Measurements from ENCODE around the gene BBS2. TPM values are rescaled to one million over a fixed set of nuclear protein-coding genes. Genes with fewer than 3 reads are reported as not detected.

BBS2 gene
- total RNA-seq, 1 donor = 62.2 TPM

DNA sequence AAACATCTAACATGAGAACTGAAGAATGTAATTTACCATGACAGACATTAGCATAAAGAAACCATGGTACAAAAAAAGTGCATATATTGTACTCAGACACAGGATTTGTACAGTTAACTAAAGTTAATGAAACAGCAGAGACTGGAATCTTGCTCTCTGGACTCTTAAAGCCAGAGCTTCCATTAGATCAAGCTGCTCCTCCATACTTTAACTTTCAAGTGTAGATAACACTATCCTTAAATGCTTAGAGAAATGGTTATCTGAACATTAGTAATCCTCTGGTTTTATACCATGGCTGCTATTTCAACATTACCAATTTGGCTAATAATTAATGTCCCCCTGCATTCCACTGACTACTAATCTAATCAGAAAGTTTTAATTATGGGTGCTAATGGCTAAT lies 71.8 kb downstream of the BBS2 start:
- peaks cover 32% of the 10 kb centered on the region for H4K20me1 ChIP-seq (ENCODE audit: insufficient read depth, low read length)
- TF ChIP-seq, protein P1, sequence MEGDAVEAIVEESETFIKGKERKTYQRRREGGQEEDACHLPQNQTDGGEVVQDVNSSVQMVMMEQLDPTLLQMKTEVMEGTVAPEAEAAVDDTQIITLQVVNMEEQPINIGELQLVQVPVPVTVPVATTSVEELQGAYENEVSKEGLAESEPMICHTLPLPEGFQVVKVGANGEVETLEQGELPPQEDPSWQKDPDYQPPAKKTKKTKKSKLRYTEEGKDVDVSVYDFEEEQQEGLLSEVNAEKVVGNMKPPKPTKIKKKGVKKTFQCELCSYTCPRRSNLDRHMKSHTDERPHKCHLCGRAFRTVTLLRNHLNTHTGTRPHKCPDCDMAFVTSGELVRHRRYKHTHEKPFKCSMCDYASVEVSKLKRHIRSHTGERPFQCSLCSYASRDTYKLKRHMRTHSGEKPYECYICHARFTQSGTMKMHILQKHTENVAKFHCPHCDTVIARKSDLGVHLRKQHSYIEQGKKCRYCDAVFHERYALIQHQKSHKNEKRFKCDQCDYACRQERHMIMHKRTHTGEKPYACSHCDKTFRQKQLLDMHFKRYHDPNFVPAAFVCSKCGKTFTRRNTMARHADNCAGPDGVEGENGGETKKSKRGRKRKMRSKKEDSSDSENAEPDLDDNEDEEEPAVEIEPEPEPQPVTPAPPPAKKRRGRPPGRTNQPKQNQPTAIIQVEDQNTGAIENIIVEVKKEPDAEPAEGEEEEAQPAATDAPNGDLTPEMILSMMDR (IDR thresholded peaks at IDR 0.05; ENCODE audit: extremely low read depth, low read depth, low read length) = no peak
- H3K79me2 ChIP-seq (ENCODE audit: insufficient read depth, low read length) = peaks cover 78% of the 10 kb centered on the region
- H3K4me2 ChIP-seq (ENCODE audit: insufficient read depth, low read length) = no peak overlapping the region
- peaks cover 27% of the 10 kb centered on the region for H3K36me3 ChIP-seq (ENCODE audit: insufficient read depth, low read length)
- no peaks in the 10 kb centered on the region for H3K9me3 ChIP-seq (ENCODE audit: low read depth, low read length)
- no peak overlapping the region for H3K4me3 ChIP-seq (ENCODE audit: insufficient read depth, low read length)
- no peak for DNase-seq (ENCODE audit: insufficient read length, low spot score, missing footprints)
- no peak overlapping the region for H3K27ac ChIP-seq (ENCODE audit: low read depth, low read length)
- peaks cover 27% of the 10 kb centered on the region for H3K4me1 ChIP-seq (ENCODE audit: insufficient read depth, low read length)
- H3K27me3 ChIP-seq (ENCODE audit: insufficient read depth, low read length) = no peaks in the 10 kb centered on the region
- no peak overlapping the region for H2AFZ ChIP-seq (ENCODE audit: low read length)

GRCh38 chr16:56447286-56447685 lies 72.5 kb downstream of the BBS2 start:
- Histone ChIP-seq H2AFZ (ENCODE audit: low read length) (no peak overlapping the region), H3K9me3 (ENCODE audit: low read depth, low read length) (no peaks in the 10 kb centered on the region), H3K4me2 (ENCODE audit: insufficient read depth, low read length) (no peak overlapping the region), H3K27me3 (ENCODE audit: insufficient read depth, low read length) (no peaks in the 10 kb centered on the region), H3K4me3 (ENCODE audit: insufficient read depth, low read length) (no peak overlapping the region), H4K20me1 (ENCODE audit: insufficient read depth, low read length) (peaks cover 32% of the 10 kb centered on the region), H3K36me3 (ENCODE audit: insufficient read depth, low read length) (peaks cover 27% of the 10 kb centered on the region), H3K79me2 (ENCODE audit: insufficient read depth, low read length) (peaks cover 71% of the 10 kb centered on the region), H3K27ac (ENCODE audit: low read depth, low read length) (no peak overlapping the region), H3K4me1 (ENCODE audit: insufficient read depth, low read length) (peaks cover 20% of the 10 kb centered on the region)
- DNase-seq (ENCODE audit: insufficient read length, low spot score, missing footprints) = no peak
- TF ChIP-seq, protein P1 (IDR thresholded peaks at IDR 0.05; ENCODE audit: extremely low read depth, low read depth, low read length) = no peak

DNA sequence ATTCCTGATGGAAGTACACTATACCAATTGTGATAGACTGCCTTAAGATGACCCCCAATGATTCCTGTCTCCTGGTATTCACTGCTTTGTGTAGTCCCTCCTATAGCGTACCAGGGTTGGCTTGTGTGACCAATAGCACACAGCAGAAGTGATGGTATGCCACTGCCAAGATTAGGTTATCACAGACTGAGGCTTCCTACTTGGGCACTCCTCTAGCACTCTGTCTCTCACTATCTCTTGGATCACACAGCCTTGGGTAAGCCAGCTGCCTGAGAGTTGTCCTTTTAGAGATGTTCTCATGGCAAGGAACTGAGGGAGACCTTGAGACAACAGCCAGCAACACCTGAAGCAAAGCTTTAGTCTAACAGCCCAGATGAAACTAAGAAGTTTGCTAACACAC lies 81.8 kb downstream of the BBS2 start:
- H3K27ac ChIP-seq (ENCODE audit: low read depth, low read length) = no peak overlapping the region
- no peak overlapping the region for H3K4me2 ChIP-seq (ENCODE audit: insufficient read depth, low read length)
- no peaks in the 10 kb centered on the region for H3K27me3 ChIP-seq (ENCODE audit: insufficient read depth, low read length)
- H3K9me3 ChIP-seq (ENCODE audit: low read depth, low read length) = no peaks in the 10 kb centered on the region
- no peak overlapping the region for H3K4me3 ChIP-seq (ENCODE audit: insufficient read depth, low read length)
- no peak for DNase-seq (ENCODE audit: insufficient read length, low spot score, missing footprints)
- peaks cover 3% of the 10 kb centered on the region for H3K79me2 ChIP-seq (ENCODE audit: insufficient read depth, low read length)
- peaks cover 3% of the 10 kb centered on the region for H4K20me1 ChIP-seq (ENCODE audit: insufficient read depth, low read length)
- no peak overlapping the region for H2AFZ ChIP-seq (ENCODE audit: low read length)
- H3K36me3 ChIP-seq (ENCODE audit: insufficient read depth, low read length) = peaks cover 40% of the 10 kb centered on the region
- TF ChIP-seq, protein P1 (IDR thresholded peaks at IDR 0.05; ENCODE audit: extremely low read depth, low read depth, low read length) = no peak
- H3K4me1 ChIP-seq (ENCODE audit: insufficient read depth, low read length) = no peaks in the 10 kb centered on the region

DNA sequence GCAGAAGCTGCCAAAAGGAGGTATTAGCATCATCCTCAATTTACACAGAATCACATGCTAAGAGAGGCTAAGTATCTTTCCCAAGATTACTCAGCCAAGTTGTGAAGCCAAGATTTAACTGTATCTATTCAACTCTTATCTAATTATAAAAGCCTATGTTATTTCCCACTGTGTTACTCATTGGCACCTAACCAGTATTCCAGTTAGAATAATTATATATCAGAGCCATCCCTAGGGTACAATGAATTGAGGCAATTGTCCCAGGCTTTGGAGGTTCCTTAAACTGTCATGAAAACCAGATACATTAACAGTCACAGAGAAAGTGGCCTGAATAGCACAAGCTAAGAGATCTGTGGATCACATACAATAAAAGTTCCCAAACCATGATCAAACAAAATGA lies 83.6 kb downstream of the BBS2 start:
- H4K20me1 ChIP-seq (ENCODE audit: insufficient read depth, low read length) = peaks cover 4% of the 10 kb centered on the region
- H2AFZ ChIP-seq (ENCODE audit: low read length) = no peak overlapping the region
- H3K4me1 ChIP-seq (ENCODE audit: insufficient read depth, low read length) = no peaks in the 10 kb centered on the region
- DNase-seq (ENCODE audit: insufficient read length, low spot score, missing footprints) = no peak
- TF ChIP-seq, protein P1 (IDR thresholded peaks at IDR 0.05; ENCODE audit: extremely low read depth, low read depth, low read length) = no peak
- H3K79me2 ChIP-seq (ENCODE audit: insufficient read depth, low read length) = no peaks in the 10 kb centered on the region
- H3K4me2 ChIP-seq (ENCODE audit: insufficient read depth, low read length) = no peak overlapping the region
- H3K4me3 ChIP-seq (ENCODE audit: insufficient read depth, low read length) = no peak overlapping the region
- peaks cover 53% of the 10 kb centered on the region for H3K36me3 ChIP-seq (ENCODE audit: insufficient read depth, low read length)
- no peaks in the 10 kb centered on the region for H3K9me3 ChIP-seq (ENCODE audit: low read depth, low read length)
- H3K27me3 ChIP-seq (ENCODE audit: insufficient read depth, low read length) = no peaks in the 10 kb centered on the region
- H3K27ac ChIP-seq (ENCODE audit: low read depth, low read length) = no peak overlapping the region

Other genes starting within 250 kb of the BBS2 start
- gene AMFR, start 94.5 kb downstream of the BBS2 start, total RNA-seq = 279 and 339 TPM in 2 replicates
- gene NUDT21, start 68.7 kb downstream of the BBS2 start, total RNA-seq = 58.6 and 64.5 TPM in 2 replicates
- gene OGFOD1, start 68.5 kb downstream of the BBS2 start, total RNA-seq = 39.2 and 47.4 TPM in 2 replicates
- not detected in 2 replicates for gene MT4, start 45.0 kb upstream of the BBS2 start, total RNA-seq
- gene MT3, start 69.5 kb upstream of the BBS2 start, total RNA-seq = not detected in 2 replicates
- 33.7 and 43.9 TPM in 2 replicates for gene MT2A, start 88.6 kb upstream of the BBS2 start, total RNA-seq
- gene MT1E, start 105.8 kb upstream of the BBS2 start, total RNA-seq = 105 and 119 TPM in 2 replicates
- 8.5 and 8.7 TPM in 2 replicates for gene MT1M, start 112.6 kb upstream of the BBS2 start, total RNA-seq
- gene MT1A, start 118.6 kb upstream of the BBS2 start, total RNA-seq = 0.59 TPM in 1 of 2 replicates, not detected in the other
- gene MT1B, start 131.9 kb upstream of the BBS2 start, total RNA-seq = not detected in 2 replicates
- gene MT1F, start 137.9 kb upstream of the BBS2 start, total RNA-seq = 2.1 and 3.3 TPM in 2 replicates
- gene MT1G, start 148.0 kb upstream of the BBS2 start, total RNA-seq = not detected in 2 replicates
- not detected in 2 replicates for gene MT1H, start 149.8 kb upstream of the BBS2 start, total RNA-seq
- 81.4 and 86.0 TPM in 2 replicates for gene MT1X, start 162.4 kb upstream of the BBS2 start, total RNA-seq
- gene NUP93, start 210.1 kb upstream of the BBS2 start, total RNA-seq = 36.8 and 40.5 TPM in 2 replicates